GM21825 (cell line): ENCODE results near the gene EMC10.
"Not testable (repeated sequence)": the region's sequence is repeated elsewhere in the genome, so short reads cannot be mapped to it uniquely, and the experiment has no call there.

Experiments used
- ATAC-seq: cut with Tn5 transposase; IDR thresholded peaks from one replicate; pipeline ENCODE4 v1.9.1; 2021; ENCODE audit warnings: mild to moderate bottlenecking, moderate library complexity; ENCODE audit not compliant: unreplicated experiment

The EMC10 gene

GRCh38 chr19:50476224-50476906 lies at the start of gene EMC10, which contains the start of gene GARIN5A:
Gene EMC10 (plus strand): TSS chr19:50476507. CDS start chr19:50476545, 38 bp downstream.
Gene GARIN5A (minus strand): TSS chr19:50476848. CDS start chr19:50476388, 460 bp downstream.
- peak; percentile 73 for ATAC-seq

DNA sequence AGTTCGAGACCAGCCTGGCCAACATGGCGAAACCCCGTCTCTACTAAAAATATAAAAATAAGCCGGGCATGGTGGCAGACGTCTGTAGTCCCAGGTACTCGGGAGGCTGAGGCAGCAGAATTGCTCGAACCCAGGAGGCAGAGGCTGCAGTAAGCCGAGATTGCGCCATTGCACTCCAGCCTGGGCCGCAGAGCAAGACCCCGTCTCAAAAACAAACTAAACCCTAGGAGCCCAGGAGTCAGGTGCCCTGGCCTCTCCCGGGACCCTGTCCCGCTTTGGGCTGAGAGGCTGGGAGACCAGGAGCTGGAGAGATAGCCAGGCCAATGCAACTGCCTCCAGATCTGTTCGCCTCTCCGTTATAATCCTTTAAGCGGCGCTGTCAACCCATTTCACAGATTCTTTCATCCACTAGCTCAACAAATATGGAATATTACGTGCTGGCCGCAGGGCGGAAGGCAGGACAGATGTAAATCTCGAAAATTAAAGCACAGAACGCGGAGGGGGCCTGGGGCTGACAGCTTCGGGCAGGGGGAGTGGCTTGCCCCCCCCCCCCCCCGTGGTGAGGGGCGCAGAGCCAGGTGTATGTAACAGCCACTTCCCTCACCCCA lies 48.9 kb upstream of the EMC10 start:
- no peak for ATAC-seq

GRCh38 chr19:50427997-50428425 lies 48.3 kb upstream of the EMC10 start:
- ATAC-seq, result no peak

GRCh38 chr19:50428772-50429463 lies 47.4 kb upstream of the EMC10 start:
- ATAC-seq, result no peak

GRCh38 chr19:50430888-50431342 lies 45.4 kb upstream of the EMC10 start:
- ATAC-seq, result no peak

DNA sequence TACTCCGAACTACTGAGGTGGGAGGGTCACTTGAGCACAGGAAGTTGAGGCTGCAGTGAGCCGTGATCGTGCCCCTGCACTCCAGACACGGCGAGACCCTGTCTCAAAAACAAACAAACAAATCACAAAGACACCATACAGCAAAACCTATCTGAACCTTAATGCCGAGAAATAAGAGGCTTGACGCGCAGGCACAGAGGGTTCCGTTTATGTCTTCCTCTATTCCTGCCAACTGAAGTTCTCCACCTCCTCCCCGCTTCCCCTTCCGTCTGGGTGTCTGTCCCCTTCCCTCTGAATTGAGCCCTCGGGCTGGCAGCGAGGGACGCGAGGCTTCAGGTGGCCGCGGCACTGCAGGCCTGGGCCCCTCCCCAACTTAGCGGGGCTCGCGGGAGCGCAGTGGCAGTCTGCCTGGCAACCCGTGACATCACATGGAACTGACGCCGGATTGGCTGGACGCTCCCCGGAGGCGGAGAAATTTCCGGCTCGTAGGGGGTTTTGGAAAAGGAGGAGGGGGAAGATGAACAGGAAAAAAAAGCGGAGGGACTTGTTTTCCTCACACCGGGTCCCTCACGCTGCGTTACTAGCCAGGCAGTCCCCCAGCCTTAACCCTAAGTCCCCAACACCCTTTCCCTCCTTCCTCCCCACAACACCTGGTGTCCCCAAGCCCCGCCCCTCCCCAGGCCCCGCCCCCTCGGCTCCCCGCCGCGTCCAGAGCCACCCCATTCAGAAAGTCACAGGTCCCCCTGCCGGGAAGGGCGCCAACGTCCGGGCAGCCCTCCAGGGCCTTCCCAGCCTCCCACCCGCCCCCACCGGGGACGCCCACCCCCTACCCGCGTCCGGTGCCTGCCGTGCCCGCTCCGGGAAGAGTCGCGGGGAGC lies 44.7 kb upstream of the EMC10 start:
- peak; percentile 75 for ATAC-seq

- ATAC-seq, result no peak
Observed at GRCh38 chr19:50432221-50433028, 43.9 kb upstream of the EMC10 start, which contains the start of gene MYBPC2. Gene MYBPC2 (plus strand): TSS chr19:50432892. CDS start chr19:50432954, 62 bp downstream.

- ATAC-seq, result no peak
Observed at GRCh38 chr19:50433201-50434180, 42.8 kb upstream of the EMC10 start.

- no peak for ATAC-seq
Observed at GRCh38 chr19:50434525-50434924, 41.8 kb upstream of the EMC10 start.

- ATAC-seq, result no peak
Observed at GRCh38 chr19:50435221-50435620, 41.1 kb upstream of the EMC10 start.

- no peak for ATAC-seq
Observed at GRCh38 chr19:50435627-50436026, 40.7 kb upstream of the EMC10 start.

DNA sequence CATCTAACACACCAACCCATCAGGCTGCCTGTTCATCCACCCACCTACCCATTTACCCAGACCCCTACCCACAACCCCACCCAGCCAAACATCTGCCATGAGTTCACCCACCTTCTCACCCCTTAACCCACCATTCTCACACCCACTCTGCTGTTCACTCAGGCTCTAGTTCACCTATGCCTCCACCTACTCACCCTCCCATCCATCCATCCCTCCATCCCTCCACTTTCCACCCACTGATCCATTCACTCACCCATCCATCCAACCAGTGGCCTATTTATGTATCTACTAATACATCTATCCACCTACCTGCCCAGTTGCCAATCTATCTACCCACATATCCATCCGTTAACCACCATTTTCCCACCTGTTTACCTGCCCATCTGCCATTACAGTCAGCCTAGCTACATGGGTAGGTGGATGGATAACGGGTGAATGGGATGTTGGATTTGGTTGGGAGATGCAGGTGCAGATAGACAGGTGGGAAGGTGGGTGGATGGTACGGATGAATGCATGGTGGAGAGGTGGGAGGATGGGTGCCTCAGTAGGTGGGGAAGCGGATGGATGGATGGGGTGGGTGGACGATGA lies 38.4 kb upstream of the EMC10 start:
- no peak for ATAC-seq

- not testable (repeated sequence) for ATAC-seq
Observed at GRCh38 chr19:50439130-50439529, 37.2 kb upstream of the EMC10 start.

GRCh38 chr19:50444059-50444458 lies 32.2 kb upstream of the EMC10 start:
- no peak for ATAC-seq

- ATAC-seq, result no peak
Observed at GRCh38 chr19:50447053-50447452, 29.3 kb upstream of the EMC10 start.

- no peak for ATAC-seq
Observed at GRCh38 chr19:50447750-50448149, 28.6 kb upstream of the EMC10 start.

- no peak for ATAC-seq
Observed at GRCh38 chr19:50449236-50449899, 26.9 kb upstream of the EMC10 start.
